Measurements from ENCODE around the gene IMPACT.

IMPACT gene

DNA sequence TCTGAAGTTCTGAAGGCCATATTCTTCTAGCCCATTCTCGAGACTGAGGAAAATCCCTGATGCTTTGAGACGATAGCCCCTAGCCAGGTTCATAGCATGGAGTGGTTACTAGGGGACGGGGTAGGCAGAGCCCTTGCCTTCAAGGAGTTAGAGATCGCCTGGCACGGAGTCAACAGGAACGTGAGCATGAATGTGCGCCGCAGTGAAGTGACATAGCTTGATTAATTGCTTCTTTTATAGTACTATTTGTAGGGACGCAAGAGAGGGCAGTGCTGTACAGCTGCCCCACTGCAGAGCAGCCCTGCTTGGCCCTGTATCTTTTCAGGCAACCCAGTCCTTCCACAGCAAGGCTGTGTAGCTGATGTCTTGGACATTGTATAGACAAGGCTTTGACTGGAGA, 60.2 kb downstream of the IMPACT start:
- no peak for DNase-seq

DNA sequence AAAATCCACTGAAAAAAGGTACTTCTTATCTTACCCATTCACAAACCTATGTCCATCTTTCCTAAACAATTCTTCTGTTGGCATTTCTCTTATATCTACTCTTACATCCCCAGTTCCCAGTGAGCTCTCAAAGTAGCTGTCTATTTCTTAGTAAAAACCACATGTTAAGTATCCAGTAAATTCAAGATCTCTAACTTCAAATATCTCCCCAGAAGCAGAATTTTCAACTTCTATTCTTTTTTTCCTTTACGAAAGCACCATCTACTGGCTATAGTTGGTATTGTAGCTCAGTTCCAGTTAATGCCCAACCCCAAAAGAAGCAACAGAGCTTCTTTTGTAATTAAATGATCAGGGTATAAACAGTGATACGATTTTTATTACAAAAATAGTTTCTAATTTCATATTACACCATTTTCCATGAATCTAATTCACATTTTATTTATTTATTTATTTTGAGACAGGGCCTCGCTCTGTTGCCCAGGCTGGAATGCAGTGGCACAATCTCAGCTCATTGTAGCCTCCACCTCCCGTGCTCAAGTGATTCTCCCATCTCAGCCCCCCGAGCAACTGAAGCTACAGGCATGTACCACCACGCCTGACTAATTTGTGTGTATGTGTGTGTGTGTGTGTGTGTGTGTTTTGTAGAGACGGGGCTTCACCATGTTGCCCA, 62.5 kb downstream of the IMPACT start:
- DNase-seq = no peak

DNA sequence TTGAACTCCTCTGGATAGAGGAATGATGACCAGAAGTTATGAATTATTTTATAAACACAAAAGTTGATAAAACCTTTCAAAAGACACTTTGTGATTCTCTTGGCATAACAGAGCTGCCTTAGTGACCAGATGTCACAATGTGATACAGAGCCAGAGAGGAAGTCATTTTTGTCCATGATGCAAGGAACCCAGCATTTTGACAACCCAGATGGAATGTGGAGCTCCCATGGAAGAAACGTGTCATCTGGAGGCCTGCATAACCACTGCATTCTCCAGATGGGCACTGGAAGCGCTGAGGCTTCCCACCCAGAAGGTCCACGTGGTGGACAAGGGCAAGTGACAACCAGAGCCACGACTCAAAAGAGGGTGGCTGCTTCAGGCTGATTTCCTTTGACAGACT, 64.1 kb downstream of the IMPACT start:
- no peak for DNase-seq

DNA sequence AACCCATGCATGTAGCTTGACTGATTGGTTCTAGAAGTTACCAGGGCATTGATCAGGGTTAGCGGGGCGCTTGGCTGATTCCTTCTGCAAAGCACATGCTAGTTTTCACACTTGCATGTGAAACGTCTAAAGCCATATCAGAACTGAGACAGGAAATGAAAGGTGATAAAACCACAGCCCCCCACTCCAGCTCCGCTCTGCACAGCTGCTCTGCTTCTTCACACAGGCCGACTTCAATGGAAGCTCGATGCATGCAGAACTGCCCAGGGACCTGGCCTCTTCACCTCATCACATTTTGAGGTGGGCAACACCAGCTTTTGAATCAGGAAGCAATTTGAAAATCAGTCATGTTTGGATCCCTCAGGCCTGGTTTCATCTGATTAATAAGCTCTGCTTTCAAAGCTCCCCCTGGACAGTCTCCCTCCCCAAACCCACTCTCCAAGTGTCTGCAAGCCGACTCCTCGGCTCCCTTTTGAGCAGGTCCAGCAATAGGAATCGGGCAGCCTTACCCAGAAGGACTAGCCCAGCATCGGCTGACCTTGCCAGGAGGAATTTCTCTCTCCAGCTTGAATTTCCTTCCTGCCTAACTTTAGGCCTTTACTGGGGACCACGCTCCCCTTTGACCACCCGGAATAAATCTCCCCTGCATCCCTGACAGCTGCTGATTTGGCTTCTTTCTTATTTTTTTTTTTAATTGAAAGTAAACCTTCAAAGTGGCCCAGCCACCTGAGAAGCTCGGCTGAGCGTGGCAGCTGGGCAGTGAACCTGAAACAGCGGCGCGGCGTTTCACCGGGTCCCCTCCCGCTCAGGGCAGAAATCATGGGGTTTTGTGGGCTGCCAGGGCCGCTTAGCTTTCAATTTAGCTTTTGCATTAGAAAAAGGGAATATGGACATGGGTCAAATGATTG, 65.7 kb downstream of the IMPACT start:
- no peak for DNase-seq

DNA sequence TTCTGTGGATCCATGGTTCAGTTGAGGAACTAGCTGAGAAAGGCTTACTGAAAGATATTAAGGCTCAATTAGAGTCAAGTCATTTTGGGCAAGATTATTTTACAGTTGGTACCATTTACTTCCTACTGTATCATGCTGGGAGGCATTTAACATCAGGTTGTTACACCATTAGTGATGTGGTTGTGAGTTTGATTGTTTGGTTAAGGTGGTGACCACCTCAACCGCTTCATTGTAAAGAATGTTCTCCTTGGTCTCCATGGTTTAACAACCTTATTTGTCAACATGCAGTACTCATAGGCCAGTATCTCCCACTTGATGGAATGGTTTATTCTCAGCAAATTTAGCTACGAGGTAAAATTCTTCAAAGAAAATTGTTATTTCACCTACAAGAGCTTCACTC, 68.1 kb downstream of the IMPACT start:
- no peak for DNase-seq

DNA sequence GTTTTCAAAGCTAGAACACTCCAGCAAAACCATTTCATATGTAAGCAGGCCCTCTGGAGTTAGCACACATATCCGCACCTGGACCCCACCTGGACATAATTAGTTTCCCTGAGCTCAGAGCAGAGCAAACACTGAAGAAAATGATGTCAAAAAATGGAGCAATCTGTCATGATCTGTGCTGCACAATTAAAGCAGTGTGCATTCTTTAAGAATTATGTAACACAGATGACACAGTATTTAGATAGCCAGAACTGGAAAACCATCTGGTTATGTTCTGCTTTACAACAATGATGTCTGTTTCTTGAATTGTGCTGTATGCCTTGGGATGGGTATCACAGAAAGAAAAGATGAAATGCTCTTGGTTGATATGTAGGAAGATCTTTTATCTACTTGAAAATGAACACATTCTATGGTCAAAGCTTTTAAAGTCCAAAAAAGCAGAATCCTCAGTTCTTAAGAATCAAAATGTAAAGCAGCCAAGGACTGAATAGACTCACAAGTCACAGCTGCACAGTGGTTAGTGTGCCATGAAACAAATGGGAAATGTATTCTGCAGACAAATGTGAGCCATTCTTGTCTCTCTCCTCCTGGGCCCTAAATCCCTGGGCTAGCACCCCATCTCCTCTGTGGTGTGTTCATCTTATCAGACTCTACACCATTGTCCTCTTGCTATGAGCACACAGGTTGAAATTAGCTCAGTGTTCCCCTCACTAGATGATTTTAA, 70.7 kb downstream of the IMPACT start:
- DNase-seq = no peak

DNA sequence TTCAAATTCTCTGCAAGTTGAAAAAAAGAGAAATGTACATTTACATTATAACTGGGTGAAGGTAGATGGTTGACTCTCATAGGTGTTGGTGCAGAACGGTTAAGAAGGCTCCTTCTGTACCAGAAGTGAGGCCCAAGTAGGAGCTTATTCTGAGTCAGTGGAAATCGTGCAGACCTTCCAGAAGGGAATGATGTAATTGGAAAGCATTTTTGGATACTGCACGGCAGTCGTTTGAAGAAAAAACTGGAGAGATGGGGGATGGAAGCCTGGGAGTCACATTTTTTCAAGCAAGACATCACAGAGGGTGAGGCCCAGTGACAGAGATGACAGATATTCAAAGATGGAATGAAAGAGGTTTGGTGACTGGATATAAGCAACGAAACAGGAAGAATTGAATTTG, 73.3 kb downstream of the IMPACT start:
- no peak for DNase-seq

DNA sequence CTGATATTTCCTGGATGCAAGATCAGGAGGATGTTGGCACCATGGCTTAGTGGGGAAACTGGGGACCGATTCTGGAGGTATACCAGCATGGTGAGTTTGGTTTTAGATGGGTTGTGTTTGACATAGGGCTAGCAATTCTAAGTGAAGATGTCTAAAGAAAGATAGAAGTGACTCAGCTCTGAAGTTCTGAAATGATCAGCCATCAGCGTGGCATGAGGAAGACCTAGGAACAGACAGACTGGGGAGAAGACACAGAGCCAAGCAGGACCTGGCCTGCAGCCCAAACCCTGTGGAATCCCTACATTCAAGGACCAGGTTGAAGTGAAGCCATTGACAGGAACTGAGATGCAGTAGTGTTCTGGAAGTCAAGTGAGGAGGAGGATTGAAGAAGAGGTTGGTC, 73.7 kb downstream of the IMPACT start:
- DNase-seq = no peak

DNA sequence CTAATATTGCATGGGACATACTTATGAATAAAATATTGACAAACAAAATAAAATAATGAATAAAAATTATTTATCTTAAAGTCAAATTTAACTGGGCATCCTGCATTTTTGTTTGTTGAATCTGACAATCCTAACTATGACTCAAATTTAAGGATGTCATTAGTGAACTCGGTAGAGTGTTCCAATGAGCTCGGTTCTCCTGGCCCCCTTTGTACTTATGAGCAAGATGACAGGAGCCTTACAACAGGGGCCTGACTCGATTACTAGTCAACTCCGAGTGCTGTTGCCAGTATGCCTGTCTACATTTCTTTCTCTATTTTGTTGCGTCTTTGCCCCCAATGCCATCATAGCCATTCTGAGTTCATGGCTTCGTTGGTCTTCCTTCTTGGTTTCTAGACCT, 74.3 kb downstream of the IMPACT start:
- no peak for DNase-seq

DNA sequence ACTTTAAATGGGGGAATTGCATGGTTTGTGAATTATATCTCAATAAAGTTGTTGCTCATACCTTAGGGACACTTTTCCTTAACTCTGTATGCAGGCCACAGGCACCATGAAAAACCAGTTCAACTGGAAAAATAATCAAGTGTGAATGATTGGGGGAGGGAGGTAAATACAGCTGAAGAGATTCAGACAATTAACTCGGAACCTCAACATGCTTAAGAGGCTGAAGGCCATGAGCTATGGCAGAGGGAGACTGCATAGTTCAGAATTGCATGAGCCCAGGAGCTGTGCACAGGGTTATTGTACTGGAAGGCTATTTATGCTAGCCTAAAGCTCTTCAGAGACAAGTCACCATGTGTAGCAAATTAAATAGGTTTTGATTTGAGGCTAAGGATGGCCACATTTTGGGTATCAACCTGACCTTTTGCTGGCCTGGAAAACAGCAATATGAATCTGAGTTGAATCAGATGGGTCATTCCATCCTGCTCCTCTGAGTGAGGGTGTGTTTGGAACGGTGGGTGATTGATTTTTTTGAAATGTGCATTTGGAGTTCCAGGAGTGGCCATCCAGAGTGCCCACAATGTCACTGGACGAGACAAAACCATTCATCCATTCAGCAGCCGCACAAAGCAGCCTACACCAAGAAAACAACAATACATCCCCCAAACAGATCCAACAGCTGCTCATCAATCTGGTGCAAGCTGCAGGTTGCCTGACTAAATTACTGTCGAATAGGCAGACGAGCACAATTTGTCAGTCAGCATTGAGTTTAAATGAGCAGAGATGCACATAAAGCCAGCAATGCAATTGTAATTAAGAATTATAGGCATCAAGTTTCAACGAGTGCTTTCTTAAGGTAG, 76.4 kb downstream of the IMPACT start:
- no peak for DNase-seq
